ENCODE data around the gene ARHGEF25.

DNA sequence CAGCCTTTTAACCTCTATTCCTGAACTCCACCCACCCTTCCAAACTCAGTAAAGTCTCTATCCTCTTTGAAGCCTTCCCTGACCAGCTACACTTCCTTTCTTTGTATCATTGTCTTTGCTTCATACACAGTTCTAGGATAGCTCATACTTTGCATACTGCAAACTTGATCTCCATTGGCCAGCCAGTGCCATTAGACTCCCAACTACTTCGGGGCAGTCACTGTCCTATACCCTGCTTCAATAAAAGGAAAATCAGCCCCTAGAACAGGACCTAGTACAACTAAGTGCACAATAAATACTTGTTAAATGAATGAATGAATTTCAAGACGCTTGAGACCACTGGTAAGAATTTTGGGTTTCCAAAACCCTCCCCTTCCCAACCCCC lies 20.8 kb upstream of the ARHGEF25 start:
- TF ChIP-seq, protein P1, sequence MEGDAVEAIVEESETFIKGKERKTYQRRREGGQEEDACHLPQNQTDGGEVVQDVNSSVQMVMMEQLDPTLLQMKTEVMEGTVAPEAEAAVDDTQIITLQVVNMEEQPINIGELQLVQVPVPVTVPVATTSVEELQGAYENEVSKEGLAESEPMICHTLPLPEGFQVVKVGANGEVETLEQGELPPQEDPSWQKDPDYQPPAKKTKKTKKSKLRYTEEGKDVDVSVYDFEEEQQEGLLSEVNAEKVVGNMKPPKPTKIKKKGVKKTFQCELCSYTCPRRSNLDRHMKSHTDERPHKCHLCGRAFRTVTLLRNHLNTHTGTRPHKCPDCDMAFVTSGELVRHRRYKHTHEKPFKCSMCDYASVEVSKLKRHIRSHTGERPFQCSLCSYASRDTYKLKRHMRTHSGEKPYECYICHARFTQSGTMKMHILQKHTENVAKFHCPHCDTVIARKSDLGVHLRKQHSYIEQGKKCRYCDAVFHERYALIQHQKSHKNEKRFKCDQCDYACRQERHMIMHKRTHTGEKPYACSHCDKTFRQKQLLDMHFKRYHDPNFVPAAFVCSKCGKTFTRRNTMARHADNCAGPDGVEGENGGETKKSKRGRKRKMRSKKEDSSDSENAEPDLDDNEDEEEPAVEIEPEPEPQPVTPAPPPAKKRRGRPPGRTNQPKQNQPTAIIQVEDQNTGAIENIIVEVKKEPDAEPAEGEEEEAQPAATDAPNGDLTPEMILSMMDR (IDR thresholded peaks at IDR 0.05; ENCODE audit: insufficient read depth, low read depth, low read length), result no peak
- no peak for TF ChIP-seq EZH2 (IDR thresholded peaks at IDR 0.05; ENCODE audit: insufficient read depth, low read length)
